Ramos (cell line): Measurements from ENCODE around the gene C1orf146.
"Not testable (repeated sequence)": the region's sequence is repeated elsewhere in the genome, so short reads cannot be mapped to it uniquely, and the experiment has no call there.

Experiments used
- in situ Hi-C: fragments of 300-500 bp; cut with MboI; formaldehyde crosslinking; loops from one replicate; pipeline ENCODE4 v1.14.3; 2022; ENCODE audit warnings: low sequenced_read_pairs; ENCODE audit not compliant: unreplicated experiment

Gene C1orf146, protein sequence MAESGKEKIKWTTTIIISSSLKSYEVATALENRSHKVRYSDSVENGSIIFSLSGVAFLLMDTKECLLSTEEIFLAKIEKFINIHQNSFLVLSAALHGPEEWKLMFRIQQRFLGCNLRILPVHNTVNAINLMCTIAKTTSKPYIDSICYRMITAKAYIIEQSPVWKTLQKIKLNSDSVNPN

DNA sequence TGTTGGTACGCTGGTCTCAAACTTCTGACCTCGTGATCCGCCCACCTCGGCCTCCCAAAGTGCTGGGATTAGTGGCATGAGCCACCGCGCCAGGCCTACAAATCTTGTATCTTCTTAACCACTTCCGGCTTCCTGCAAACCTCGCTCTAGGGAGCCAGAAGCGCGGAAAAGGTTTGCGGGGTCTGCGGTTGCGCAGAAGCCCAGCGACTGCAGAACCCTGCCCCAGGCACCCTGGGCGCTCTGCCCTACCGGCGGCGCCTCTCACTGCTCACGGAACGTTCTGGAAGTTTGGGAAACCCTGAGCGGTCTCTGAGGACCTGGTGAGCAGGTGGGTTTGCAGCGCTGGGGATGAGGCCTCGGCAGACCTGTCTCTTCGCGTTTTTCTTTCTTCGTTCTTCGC lies at the start of gene C1orf146:
Gene C1orf146 (plus strand): TSS at position 195 of the 400 bp plus-strand sequence. CDS start 13,506 bp downstream, outside the sequence.
- in situ Hi-C loops, result no loop called here

DNA sequence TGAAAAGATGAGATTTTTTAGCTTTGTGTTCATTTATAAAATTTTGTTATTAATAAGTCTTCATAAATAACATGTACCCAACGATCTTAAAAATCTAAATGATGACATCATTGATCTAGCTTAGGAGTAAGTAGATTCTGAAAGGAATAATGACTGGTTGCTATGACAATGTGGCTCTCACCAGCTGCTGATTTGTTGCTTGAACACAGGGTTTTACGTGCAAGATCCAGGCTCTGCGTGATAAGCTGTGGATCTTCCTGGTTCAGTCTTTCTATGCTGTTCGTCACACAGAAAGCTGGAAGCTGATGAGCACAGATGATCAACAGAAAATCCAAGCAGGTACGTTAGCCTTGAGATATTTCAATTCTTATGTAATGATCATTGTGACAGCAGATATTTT lies 49.1 kb upstream of the C1orf146 start:
- in situ Hi-C loops, result no loop called here

DNA sequence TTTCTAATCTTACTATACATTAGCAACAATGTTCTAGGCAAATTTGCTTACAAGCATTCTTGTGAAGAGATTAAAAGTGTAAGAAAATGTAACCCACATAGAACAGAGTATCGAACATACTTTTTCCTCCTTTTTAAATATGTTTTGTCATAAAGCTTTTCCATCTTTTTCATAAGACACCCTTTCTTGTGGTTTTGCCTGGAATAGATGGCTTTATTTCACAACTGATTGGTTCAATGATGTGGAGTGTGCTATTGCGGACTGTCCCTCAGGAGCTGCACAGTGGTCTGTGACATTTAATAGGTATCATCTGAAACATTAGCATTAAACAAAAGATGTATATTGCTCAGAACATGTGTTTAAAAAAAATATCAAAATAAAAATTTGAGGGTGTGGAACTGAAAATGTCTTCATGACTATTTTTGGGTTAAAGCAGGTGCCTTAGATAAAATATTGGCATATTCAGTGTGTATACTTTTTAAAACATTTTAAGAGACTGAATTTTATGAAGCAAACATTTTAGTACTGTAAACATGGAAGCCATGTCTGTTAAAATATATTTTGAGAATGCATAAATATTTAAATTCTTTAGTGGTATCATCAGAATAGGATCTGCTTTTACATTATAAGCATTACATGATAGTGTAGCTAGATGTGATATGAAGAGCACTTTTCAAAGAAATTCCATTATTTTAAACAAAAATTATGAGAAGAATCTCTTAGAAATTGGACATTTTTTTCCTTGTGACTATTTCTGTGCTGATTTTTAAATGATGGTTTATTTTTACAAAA lies 48.3 kb upstream of the C1orf146 start:
- in situ Hi-C loops, result no loop called here

DNA sequence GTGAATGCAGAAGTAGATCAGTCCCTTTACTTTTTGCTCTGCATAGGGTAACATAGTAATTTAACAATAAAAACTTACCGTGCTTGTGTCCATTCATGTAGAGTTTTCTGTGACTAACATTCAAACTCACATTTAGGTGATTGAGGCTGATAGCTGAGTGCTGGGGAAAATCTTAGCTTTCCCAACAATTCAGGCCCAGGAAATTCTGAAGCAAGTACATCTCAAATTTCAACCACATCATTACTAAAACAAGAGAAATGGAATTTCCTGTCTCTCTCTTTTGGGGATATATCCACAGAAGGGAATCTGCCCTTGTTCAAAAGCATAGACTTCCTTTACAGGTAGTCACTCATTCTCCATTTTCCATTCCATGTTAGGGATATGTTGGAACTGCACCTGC lies 33.1 kb upstream of the C1orf146 start:
- in situ Hi-C loops, result no loop called here

DNA sequence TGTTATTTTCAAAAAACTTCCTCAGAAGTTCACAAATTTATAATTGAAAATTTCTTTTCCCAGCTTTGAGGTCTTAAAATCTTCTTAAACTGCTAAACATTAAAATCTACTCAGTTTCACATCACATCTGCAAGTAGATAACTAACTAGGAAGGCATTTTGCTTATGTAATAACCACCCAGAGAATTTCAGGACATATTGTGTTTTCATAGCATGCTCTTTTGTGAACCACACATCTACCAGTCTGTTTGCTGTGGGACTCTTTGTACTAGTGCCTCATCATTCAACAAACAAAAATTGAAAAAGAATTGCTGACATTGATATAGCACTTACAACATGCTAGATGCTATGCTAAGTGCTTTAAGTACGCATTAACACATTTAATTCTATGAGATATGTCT lies 31.6 kb upstream of the C1orf146 start:
- in situ Hi-C loops, result no loop called here

DNA sequence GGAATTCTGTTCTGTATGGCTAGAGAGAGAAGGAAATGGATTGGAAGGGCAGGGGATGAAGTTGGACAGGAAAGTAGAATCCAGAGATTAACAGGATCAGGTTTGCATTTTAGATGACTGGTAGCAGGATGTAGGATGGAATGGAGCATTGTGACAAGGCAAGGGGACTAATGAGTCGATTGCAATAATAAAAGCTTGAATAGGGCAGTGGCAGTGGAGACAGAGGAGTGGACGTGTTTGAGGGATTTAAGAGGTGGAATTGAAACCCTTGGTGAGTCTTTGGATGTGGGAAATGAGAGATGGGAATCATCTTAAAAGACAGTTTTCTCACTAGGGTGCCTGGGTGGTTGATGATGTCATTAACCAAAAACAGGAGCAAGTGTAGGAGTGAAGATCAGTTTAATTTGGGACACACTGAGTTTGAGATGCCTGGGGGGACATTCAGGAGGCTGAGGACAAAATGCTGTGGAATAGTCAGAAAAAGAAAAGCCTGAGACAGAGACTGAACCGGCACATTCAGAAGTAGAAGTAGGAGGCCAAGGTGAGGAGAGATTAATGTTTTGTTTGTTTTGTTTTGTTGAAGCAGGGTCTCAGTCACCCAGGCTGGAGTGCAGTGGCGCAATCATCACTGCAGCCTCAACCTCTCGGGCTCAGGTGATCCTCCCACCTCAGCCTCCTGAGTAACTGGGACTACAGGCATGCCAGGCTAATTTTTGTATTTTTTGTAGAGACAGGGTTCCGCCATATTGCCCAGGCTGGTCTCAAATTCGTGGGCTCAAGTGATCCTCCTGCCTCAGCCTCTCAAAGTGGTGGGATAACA lies 29.1 kb upstream of the C1orf146 start:
- in situ Hi-C loops, result no loop called here

DNA sequence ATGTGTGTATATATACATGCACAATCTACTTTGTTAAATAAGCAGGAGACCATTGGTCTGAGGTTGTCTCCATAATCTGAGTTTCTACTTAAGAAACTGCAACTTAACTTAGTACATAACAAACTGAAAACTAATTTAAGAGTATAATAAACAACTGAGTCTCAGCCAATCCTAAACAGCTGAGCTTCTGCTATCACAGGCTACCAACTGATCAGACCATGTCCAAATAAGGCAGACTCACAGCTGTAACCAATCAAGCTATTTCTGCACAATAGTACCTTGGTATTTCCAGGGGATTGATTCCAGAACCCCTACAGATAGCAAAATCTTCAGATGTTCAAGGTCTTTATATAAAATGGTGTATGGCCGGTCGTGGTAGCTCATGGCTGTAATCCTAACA lies 26.0 kb upstream of the C1orf146 start:
- in situ Hi-C loops, result no loop called here

DNA sequence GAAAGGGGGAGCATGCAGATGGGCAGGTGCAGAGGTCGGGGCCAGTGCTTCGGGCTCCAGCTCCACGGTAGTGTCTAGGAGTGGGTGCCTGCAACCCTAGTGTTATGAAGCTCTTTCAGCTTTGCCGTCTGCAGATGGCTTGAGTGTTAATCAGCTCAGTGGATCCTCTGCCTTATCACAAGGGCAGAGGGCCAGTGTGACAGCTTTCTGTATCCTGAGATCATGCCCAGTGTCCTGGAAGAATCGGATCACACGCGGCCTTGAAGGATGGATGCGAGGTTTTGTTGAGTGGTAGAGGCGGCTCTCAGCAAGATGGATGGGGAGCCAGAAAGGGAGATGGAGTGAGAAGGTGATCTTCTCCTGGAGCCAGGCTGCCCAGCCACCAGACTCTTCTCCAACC lies 25.5 kb upstream of the C1orf146 start:
- in situ Hi-C loops, result no loop called here

DNA sequence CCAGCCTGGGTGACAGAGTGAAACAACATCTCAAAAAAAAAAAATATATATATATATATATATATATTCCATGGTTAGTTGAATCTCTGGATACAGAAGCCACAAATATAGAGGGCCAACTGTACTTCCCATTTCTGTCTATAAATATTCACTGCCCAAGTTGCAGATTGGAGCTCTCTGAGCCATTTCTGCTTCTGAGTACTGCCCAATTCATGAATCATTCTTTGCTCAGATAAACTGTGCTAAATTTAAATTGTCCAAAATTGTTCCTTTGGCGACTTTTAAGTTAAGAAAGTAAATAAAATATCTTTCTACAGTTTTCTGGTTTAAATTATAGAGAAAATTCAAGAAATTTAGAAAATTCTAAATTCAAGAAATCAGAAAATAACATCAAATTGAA lies 23.2 kb upstream of the C1orf146 start:
- in situ Hi-C loops, result no loop called here

DNA sequence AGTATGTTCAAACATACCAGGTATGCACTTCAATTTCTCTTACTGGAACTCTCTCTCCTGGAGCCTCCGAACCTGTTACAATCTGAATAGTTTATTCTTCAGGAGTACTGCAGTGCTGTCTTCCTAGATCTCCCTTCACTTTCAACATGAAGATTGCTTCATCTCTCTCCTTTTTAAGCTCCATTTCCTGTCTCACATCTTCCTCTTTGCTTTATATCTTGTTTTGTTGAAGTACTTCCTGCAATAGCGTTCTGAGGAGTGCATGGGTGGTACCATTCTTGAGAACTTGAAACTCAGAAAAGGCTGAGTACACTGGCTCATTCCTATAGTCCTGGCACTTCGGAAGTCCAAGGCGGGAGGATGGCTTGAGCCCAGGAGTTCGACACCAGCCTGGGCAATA lies 15.7 kb upstream of the C1orf146 start:
- in situ Hi-C loops, result no loop called here

DNA sequence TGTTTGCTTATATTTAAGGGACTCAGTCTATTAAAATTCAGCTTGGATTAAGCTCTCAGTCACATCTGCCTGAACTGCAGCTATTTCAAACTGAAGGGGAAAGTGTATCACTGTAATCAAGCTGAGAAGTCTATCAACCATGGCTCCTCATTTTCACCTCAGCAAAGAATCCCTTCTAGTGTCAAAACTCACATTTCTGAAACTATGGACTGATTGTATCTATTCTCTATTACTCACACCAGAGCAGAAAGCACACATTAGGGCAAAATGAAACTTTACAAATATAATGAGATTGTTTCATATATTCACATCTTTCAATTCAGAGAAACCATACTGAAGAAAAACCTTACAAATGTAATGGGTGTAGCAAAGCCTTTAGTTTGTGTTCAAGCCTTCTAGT lies 14.6 kb upstream of the C1orf146 start:
- in situ Hi-C loops, result no loop called here

DNA sequence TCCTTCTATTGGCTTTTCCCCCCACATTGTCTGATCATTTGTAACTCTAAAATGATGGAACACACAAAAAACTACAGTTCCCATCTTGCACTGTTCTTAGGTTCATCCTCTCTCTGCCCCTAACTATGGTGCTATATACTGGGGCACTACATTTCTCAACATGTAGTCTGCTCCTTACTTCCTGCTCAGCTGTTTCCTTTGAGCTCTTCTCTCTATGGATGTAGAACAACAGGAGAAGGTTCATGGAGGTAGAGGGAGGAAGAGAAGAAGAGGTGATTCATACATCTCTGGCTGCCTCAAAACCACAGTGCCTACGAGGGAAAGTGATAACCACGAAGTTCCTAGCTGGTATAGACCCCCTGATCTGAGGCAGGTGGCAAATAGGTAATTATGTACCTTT lies 7.0 kb upstream of the C1orf146 start:
- in situ Hi-C loops, result no loop called here

DNA sequence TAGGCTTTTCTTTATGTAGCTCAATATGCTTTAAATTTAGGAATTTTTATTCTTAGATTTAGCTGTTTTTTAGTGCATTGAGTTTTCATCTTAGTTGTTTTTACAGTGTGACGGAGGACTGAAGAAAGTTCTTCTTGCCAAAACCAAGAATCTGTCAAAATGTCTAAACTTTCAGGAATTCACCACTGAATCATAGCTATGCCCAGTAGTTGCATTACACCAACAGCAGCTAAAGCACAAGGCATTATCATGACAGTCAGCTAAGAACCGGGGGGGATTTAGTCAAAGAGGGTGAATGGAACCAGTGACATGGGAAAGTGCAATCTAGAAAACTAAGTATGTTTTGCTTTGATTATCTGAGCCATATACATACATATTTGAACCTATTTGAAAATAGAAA lies 6.5 kb upstream of the C1orf146 start:
- in situ Hi-C loops, result no loop called here

DNA sequence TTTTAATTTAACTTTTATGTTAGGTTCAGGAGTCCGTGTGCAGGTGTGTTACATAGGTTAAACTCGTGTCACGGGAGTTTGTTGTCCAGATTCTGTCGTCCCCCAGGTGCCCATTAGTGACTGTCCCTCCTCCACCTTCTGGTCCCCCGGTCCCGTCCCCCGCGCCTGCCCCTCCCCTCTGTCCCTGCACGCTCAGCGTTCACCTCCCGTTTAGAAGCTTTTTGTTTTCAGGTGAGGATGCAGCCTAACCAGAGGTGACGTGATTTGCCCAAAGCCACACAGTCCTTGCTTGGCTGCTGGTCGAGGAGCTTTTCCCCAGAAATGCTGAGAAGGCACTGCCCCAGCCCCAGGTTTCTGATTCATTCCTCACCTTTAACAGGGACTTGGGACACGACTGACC lies 844 bp downstream of the C1orf146 start:
- in situ Hi-C loops, result no loop called here

DNA sequence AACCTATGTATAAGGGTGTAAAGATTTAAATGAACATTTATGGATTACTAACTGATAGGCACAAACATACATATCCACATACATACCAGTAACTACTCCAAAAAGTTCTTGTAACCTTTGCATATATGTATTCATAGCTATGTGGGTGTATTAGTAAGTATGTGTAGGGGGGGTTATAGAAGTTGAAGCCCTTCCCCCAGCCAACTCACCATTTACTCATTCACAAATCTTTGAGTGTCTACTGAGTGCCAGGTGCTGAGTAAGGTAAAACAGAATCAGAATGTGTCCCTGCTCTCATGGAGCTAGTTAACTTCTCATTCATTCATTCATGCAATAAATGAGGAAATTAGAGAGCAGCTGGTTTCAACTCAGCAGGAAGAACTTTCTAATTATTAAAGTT lies 1.3 kb downstream of the C1orf146 start:
- in situ Hi-C loops, result no loop called here

DNA sequence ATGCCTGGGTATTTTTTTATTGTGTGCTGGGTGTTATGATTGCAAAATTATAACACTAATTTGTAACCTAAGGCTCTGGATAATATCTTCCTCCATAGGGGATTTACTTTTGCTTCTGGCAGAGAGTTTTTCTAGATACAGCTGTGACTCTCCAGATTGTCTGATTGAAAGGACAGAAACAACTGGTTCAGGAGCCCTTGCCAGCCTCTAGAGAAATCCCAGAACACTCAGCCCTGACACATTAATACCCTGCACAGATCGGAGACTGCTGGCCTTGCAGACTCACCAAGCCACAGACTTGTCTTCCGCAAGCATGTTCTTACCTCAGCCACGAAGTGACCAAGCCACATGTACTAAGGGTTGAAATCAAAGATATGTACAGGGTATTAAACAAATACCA lies 10.7 kb downstream of the C1orf146 start:
- in situ Hi-C loops, result no loop called here

DNA sequence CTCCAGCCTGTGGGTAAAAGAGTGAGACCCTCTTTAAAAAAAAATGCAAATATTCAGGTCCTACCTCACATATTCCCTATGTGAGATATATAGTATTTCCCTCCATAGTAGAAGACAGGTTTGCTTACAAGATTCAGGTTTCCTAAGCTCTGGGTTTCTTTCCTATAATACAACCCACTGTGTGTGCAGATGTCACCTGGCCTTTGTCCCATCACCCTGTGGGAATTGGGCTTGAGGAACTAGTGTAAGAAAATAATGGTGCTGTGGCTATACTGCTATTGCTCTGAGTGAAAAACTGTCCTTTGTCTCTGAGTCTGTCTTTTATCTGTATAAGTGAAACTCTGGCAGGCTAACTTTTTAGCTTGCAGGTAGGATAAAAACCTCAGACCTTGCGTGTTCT lies 13.0 kb downstream of the C1orf146 start:
- in situ Hi-C loops, result no loop called here

DNA sequence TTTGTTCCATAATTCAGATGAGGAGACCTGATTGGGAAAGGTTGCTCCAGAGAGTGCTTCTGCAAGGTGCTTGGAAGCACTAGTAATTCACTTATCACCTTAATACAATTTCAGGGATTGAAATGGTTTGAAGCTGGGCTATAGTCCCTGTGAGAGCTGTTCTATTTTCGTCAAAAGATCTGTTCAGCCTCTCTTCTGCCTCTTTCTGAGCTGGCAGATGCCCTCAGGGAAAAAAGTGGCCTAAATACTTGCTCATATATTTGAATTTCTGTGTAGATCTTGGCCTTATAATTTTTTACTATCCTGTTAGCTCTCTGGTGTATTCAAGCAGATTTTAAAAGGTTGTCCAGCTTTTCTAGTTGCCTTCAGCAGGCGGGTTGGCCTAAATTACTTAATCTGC lies 22.3 kb downstream of the C1orf146 start:
- in situ Hi-C loops, result no loop called here

DNA sequence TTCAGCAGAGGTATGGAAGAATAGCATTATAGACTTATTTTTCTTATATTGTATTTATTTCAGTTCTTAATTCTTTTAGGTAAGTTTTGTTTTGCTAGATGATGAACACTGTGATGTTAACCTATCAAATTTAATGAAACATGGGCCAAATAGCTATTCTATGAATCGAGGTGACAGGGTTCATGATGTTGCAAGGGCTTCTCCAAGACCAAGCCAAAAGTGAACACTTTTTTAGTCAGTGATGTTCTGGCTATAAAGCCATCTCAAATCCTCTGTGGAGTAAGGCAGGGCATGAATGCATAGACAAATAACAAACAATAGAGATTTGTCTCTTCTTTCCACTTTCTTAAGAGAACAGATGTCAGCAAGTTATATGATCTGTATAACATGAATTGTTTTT lies 26.7 kb downstream of the C1orf146 start:
- in situ Hi-C loops, result no loop called here

DNA sequence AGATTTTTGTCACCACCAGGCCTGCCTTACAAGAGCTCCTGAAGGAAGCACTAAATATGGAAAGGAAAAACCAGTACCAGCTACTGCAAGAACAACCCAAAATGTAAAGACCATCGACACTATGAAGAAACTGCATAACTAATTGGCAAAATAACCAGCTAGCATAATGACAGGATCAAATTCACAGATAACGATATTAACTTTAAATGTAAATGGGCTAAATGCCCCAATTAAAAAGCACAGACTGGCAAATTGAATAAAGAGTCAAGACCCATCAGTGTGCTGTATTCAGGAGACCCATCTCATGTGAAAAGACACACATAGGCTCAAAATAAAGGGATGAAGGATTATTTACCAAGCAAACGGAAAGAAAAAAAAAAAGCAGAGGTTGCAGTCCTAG lies 37.0 kb downstream of the C1orf146 start:
- in situ Hi-C loops, result not testable (repeated sequence)

DNA sequence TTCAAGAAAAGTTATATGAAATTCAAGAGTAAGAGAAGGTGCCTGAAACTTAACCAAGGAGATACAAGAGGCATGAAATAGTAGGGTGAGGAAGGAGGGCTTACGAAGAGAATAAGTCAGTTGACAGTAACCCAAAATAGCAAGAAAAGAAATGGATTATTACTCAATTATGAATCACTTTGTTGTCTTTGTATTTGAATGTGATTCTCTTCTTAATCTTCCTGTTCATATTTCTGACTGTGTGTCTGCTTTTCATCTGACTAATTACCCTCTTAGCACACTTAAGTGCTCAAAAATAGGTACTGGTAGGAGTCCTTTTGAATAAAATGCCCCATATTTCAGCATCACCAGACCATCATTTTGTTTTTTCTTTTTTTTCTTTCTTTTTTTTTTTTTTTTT lies 41.6 kb downstream of the C1orf146 start:
- in situ Hi-C loops, result no loop called here
